SU-DHL-6 (cell line): ENCODE results near the gene LCN10.

ENCODE experiments used
- H2AFZ ChIP-seq: fragments of 200-600 bp; sonication (generic); 2 replicates; pipeline ENCODE4 v1.6.1; 2014; ENCODE audit warnings: low read depth, mild to moderate bottlenecking, moderate library complexity, mixed read lengths, antibody characterized with exemption, low read length; ENCODE audit not compliant: severe bottlenecking
- H3F3A ChIP-seq: fragments of 200-600 bp; shearing (Covaris generic); 2 replicates; pipeline ENCODE4 v1.6.0; 2016; ENCODE audit warnings: antibody characterized with exemption, mild to moderate bottlenecking; ENCODE audit not compliant: insufficient read depth
- H3K27ac ChIP-seq: fragments of 200-600 bp; sonication (generic); 2 replicates; pipeline ENCODE4 v1.5.1; 2016; ENCODE audit warnings: low read depth, mild to moderate bottlenecking, low read length, moderate library complexity, mixed read lengths
- H3K27me3 ChIP-seq: fragments of 200-600 bp; sonication (generic), shearing (Covaris generic); 2 replicates; pipeline ENCODE4 v1.6.0; 2014; ENCODE audit warnings: mild to moderate bottlenecking, low read length
- H3K36me3 ChIP-seq: fragments of 200-600 bp; sonication (generic); 2 replicates; pipeline ENCODE4 v1.6.1; 2014; ENCODE audit warnings: mild to moderate bottlenecking, low read length, mixed read lengths
- H3K4me2 ChIP-seq: fragments of 300-600, 200-600 bp; shearing (Covaris generic), sonication (generic); 2 replicates; pipeline ENCODE4 v1.6.0; 2014; ENCODE audit warnings: low read length, low read depth, mild to moderate bottlenecking; ENCODE audit not compliant: poor library complexity, severe bottlenecking
- H3K4me3 ChIP-seq: fragments of 200-600 bp; sonication (generic); 2 replicates; pipeline ENCODE4 v1.5.1; 2014; ENCODE audit warnings: antibody characterized with exemption, low read length, mild to moderate bottlenecking, mixed read lengths; ENCODE audit not compliant: insufficient read depth, poor library complexity, severe bottlenecking
- H3K79me2 ChIP-seq: fragments of 200-600 bp; sonication (generic); 2 replicates; pipeline ENCODE4 v1.6.1; 2014; ENCODE audit warnings: mild to moderate bottlenecking, low read length, moderate library complexity; ENCODE audit not compliant: insufficient read depth
- H3K9ac ChIP-seq: fragments of 200-600 bp; sonication (generic); 2 replicates; pipeline ENCODE4 v1.7.0; 2014; ENCODE audit warnings: mild to moderate bottlenecking, low read length
- H3K9me2 ChIP-seq: fragments of 200-600 bp; sonication (generic); replicated peaks from 2 replicates; pipeline ENCODE4 v1.6.1; 2014; ENCODE audit warnings: low read length; ENCODE audit not compliant: insufficient read depth
- H3K9me3 ChIP-seq: fragments of 200-600 bp; sonication (generic); 2 replicates; pipeline ENCODE4 v1.6.1; 2014; ENCODE audit warnings: low read length, mixed read lengths; ENCODE audit not compliant: insufficient read depth
- H4K20me1 ChIP-seq: fragments of 200-600 bp; sonication (generic); 2 replicates; pipeline ENCODE4 v1.6.1; 2014; ENCODE audit warnings: low read depth, mild to moderate bottlenecking, antibody characterized with exemption, low read length, moderate library complexity, mixed read lengths
- EZH2phosphoT487 ChIP-seq: fragments of 200-600 bp; sonication (generic), shearing (Covaris generic); conservative IDR thresholded peaks from 2 replicates; pipeline ENCODE4 v1.6.1; 2018; ENCODE audit warnings: mild to moderate bottlenecking, antibody characterized with exemption, low read length, moderate library complexity, mixed read lengths
- TF ChIP-seq, protein P1 (sequence below): fragments of 200-600 bp; sonication (generic); IDR thresholded peaks from one replicate; pipeline ENCODE4 v1.5.1; 2017; ENCODE audit warnings: antibody characterized with exemption, mild to moderate bottlenecking, low read length, moderate library complexity; ENCODE audit not compliant: insufficient read depth, poor library complexity, severe bottlenecking

LCN10 gene

DNA sequence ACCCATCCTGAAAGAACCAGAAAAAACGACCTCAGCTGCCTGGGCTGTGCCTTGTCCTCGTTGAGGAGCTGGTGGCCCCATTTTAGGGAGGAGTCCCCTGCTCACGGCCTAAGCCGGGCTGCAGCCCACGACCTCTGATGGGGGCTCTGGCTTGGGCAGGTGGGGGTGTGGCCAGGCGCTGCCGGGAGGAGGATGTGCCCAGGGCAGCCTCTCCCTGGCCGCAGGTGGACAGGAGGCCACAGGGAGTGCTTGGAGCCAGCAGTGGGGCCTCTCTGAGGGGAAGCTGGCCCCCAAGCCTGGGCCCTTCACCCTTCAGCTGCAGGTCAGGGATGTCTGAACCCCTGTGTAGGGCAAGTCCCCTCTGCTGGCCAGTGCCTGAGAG lies 27.9 kb downstream of the LCN10 start:
- Histone ChIP-seq H3K79me2 (no peaks in the 10 kb centered on the region), H3F3A (no peaks in the 10 kb centered on the region), H3K4me3 (no peak overlapping the region), H3K36me3 (no peaks in the 10 kb centered on the region), H3K27me3 (no peaks in the 10 kb centered on the region), H2AFZ (no peak overlapping the region), H3K4me2 (no peak overlapping the region), H3K9me2 (no peaks in the 10 kb centered on the region), H3K27ac (no peak overlapping the region), H4K20me1 (no peaks in the 10 kb centered on the region), H3K9me3 (no peaks in the 10 kb centered on the region), H3K9ac (no peak overlapping the region)
- no peak for TF ChIP-seq EZH2phosphoT487
- TF ChIP-seq, protein P1, sequence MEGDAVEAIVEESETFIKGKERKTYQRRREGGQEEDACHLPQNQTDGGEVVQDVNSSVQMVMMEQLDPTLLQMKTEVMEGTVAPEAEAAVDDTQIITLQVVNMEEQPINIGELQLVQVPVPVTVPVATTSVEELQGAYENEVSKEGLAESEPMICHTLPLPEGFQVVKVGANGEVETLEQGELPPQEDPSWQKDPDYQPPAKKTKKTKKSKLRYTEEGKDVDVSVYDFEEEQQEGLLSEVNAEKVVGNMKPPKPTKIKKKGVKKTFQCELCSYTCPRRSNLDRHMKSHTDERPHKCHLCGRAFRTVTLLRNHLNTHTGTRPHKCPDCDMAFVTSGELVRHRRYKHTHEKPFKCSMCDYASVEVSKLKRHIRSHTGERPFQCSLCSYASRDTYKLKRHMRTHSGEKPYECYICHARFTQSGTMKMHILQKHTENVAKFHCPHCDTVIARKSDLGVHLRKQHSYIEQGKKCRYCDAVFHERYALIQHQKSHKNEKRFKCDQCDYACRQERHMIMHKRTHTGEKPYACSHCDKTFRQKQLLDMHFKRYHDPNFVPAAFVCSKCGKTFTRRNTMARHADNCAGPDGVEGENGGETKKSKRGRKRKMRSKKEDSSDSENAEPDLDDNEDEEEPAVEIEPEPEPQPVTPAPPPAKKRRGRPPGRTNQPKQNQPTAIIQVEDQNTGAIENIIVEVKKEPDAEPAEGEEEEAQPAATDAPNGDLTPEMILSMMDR: no peak

DNA sequence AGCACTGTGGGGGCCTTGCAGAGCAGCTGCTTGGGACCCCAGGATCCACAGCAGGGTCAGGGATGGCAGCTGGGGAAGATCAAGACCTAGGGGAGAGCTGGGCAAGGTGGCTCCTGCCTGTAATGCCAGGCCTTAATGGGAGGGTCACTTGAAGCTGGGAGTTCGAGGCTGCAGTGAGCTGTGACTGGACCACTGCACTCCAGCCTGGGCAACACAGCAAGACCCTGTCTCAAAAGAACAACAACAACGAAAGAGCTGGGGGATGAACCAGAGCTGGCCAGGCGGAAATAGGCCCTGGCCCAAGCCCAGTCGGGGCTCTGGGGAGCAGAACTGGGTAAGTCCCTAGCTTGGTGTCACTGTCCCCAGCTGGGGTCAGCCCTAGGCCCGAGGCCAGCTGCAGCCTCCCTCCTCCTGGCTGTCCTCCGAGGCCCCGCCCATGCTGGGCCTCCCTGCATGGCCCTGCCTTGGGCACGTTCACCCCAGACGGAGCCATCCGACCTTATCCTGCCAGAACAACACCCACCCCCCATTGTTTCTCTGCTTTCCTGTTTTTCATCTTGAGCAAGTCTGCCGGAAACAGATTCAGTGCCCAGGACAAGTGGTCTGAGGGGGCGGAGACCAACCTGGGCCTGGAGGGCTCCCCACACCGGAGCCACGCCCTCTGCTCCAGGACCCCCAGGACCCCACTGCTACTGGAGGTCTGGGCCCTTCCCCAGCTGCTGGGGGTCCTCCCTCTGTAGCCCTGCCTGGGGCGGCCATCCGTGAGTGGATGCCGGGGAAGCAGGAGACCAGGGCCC lies 28.4 kb downstream of the LCN10 start:
- Histone ChIP-seq H3K36me3 (no peaks in the 10 kb centered on the region), H3F3A (no peaks in the 10 kb centered on the region), H3K9ac (no peak overlapping the region), H4K20me1 (no peaks in the 10 kb centered on the region), H3K79me2 (no peaks in the 10 kb centered on the region), H3K9me2 (no peaks in the 10 kb centered on the region), H3K9me3 (no peaks in the 10 kb centered on the region), H3K4me2 (no peak overlapping the region), H3K27me3 (no peaks in the 10 kb centered on the region), H3K4me3 (no peak overlapping the region), H3K27ac (no peak overlapping the region), H2AFZ (no peak overlapping the region)
- TF ChIP-seq EZH2phosphoT487: no peak
- TF ChIP-seq, protein P1: no peak

DNA sequence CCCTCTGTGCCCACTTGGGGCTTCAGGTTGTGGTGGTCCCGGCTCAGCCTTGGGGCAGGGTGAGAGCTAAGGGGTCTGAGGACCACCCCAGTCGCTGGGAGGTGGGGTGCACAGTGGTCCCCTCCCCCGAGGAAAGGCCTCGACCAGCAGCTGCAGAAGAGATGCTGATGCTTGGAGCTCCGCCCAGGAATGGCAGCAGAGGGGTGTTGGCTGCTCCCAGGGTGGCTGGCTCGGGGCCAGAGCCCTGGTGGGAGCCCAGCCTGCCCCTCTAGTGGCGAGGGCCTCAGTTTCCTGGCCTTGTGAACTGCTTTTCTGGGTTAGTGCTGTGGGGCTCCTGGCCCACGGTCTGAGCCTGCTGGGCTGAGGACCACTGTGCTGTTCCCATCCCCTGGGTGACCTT lies 29.2 kb downstream of the LCN10 start:
- H3K79me2 ChIP-seq: no peaks in the 10 kb centered on the region
- no peaks in the 10 kb centered on the region for H3K9me2 ChIP-seq
- no peak overlapping the region for H3K27ac ChIP-seq
- no peak overlapping the region for H3K4me2 ChIP-seq
- H2AFZ ChIP-seq: no peak overlapping the region
- H3K9ac ChIP-seq: no peak overlapping the region
- H4K20me1 ChIP-seq: no peaks in the 10 kb centered on the region
- no peaks in the 10 kb centered on the region for H3K27me3 ChIP-seq
- no peaks in the 10 kb centered on the region for H3K9me3 ChIP-seq
- no peaks in the 10 kb centered on the region for H3F3A ChIP-seq
- H3K4me3 ChIP-seq: no peak overlapping the region
- no peaks in the 10 kb centered on the region for H3K36me3 ChIP-seq
- TF ChIP-seq, protein P1: no peak
- TF ChIP-seq EZH2phosphoT487: no peak
